SK-N-SH (cell line): ENCODE measurements around the gene RBM28. TPM values are rescaled to one million over a fixed set of nuclear protein-coding genes. Genes with fewer than 3 reads are reported as not detected.

ENCODE experiments used
- CTCF ChIA-PET: fragments of 300-600, 350-600 bp; formaldehyde crosslinking; extraction: SDS; loops from one replicate; lab custom pipeline; 2021; lab: Yijun Ruan, JAX
- POLR2A ChIA-PET: fragments of 350-600 bp; sonication (Branson Sonifier 250); formaldehyde crosslinking; extraction: SDS; loops from one replicate; lab custom pipeline; 2020; ENCODE audit warnings: antibody characterized with exemption, inconsistent platforms; lab: Yijun Ruan, JAX
- DNase-seq: peaks from one replicate; pipeline ENCODE4 v3.0.0; 2012
- H2AFZ ChIP-seq: fragments of 200-600 bp; sonication (generic); 2 replicates; pipeline ENCODE4 v1.8.1; 2016; ENCODE audit warnings: antibody characterized with exemption, mild to moderate bottlenecking, low read depth
- H3F3A ChIP-seq: fragments of 200-600 bp; sonication (generic); replicated peaks from 2 replicates; pipeline ENCODE3; 2016; ENCODE audit warnings: antibody characterized with exemption, mild to moderate bottlenecking; ENCODE audit not compliant: insufficient read depth
- H3K27ac ChIP-seq, 2 experiments: fragments of 200-500 bp in 1 of 2; fragments of 200-600 bp in 1 of 2; sonication (Bioruptor generic) in 1 of 2; sonication (generic), shearing (Covaris generic) in 1 of 2; 2 replicates each; pipeline versions ENCODE4 v1.5.1 to v1.6.1; 2014 to 2016; ENCODE audit warnings: low read depth in 2 of 2, inconsistent platforms in 1 of 2, low read length in 1 of 2, mild to moderate bottlenecking in 1 of 2, mixed read lengths in 1 of 2
- H3K27me3 ChIP-seq: fragments of 200-600 bp; sonication (generic), shearing (Covaris generic); 2 replicates; pipeline ENCODE4 v1.6.1; 2016; ENCODE audit warnings: mixed run types; ENCODE audit not compliant: insufficient read depth
- H3K36me3 ChIP-seq, 2 experiments: fragments of 200-500 bp in 1 of 2; fragments of 200-600 bp in 1 of 2; sonication (Bioruptor generic) in 1 of 2; sonication (generic) in 1 of 2; replicated peaks in 1 of 2; 2 replicates each; pipeline versions ENCODE3 to v1.5.1; 2014 to 2016; ENCODE audit warnings: low read length in 1 of 2, mild to moderate bottlenecking in 1 of 2; ENCODE audit not compliant: insufficient read depth in 2 of 2, control insufficient read depth in 1 of 2
- H3K4me1 ChIP-seq, 2 experiments: fragments of 200-500 bp in 1 of 2; fragments of 200-600 bp in 1 of 2; sonication (Bioruptor generic) in 1 of 2; sonication (generic), shearing (Covaris generic) in 1 of 2; 2 replicates each; pipeline versions ENCODE4 v1.5.1 to v1.6.1; 2014 to 2016; ENCODE audit warnings: low read depth in 1 of 2, low read length in 1 of 2, mixed run types in 1 of 2; ENCODE audit not compliant: insufficient read depth in 2 of 2, control insufficient read depth in 1 of 2
- H3K4me2 ChIP-seq: fragments of 200-600 bp; sonication (generic), shearing (Covaris generic); 2 replicates; pipeline ENCODE4 v1.6.1; 2017; ENCODE audit warnings: mixed run types
- H3K4me3 ChIP-seq, 2 experiments: fragments of 200-500 bp in 1 of 2; fragments of 200-600 bp in 1 of 2; sonication (Bioruptor generic) in 1 of 2; sonication (generic), shearing (Covaris generic) in 1 of 2; 2 replicates each; pipeline versions ENCODE4 v1.5.1 to v1.8.1; 2014 to 2016; ENCODE audit warnings: low read depth in 2 of 2, inconsistent platforms in 1 of 2, low read length in 1 of 2, mild to moderate bottlenecking in 1 of 2, mixed read lengths in 1 of 2, moderate library complexity in 1 of 2
- H3K79me2 ChIP-seq: fragments of 200-600 bp; sonication (generic); 2 replicates; pipeline ENCODE4 v1.8.1; 2017; ENCODE audit warnings: mild to moderate bottlenecking; ENCODE audit not compliant: insufficient read depth
- H3K9ac ChIP-seq: fragments of 200-600 bp; sonication (generic); 2 replicates; pipeline ENCODE4 v1.6.1; 2017; ENCODE audit warnings: mixed run types
- H3K9me2 ChIP-seq: fragments of 200-600 bp; sonication (generic); 2 replicates; pipeline ENCODE4 v1.6.1; 2017; ENCODE audit warnings: mixed run types
- H3K9me3 ChIP-seq: fragments of 200-600 bp; sonication (generic); 2 replicates; pipeline ENCODE4 v1.6.1; 2017; ENCODE audit warnings: mixed run types, mild to moderate bottlenecking, moderate library complexity
- H4K20me1 ChIP-seq: fragments of 200-600 bp; sonication (generic); 2 replicates; pipeline ENCODE4 v1.6.1; 2017; ENCODE audit warnings: mild to moderate bottlenecking, mixed run types; ENCODE audit not compliant: insufficient read depth
- CHD2 ChIP-seq: fragments of 150-350 bp; IDR thresholded peaks from 2 replicates; pipeline ENCODE4 v1.6.1; 2018; ENCODE audit warnings: low read length; ENCODE audit not compliant: partially characterized antibody
- EZH2phosphoT487 ChIP-seq: fragments of 200-600 bp; sonication (generic); IDR thresholded peaks from 2 replicates; pipeline ENCODE4 v1.6.1; 2017; ENCODE audit warnings: low read depth, mixed run types, mild to moderate bottlenecking, antibody characterized with exemption, moderate library complexity, borderline replicate concordance
- FOXJ3 ChIP-seq: sonication (generic); formaldehyde crosslinking; IDR thresholded peaks from 2 replicates; pipeline ENCODE4 v1.5.1; 2020; ENCODE audit warnings: mild to moderate bottlenecking, missing genetic modification reagents
- GABPA ChIP-seq: IDR thresholded peaks from 2 replicates; pipeline ENCODE4 v1.4.0; 2012; ENCODE audit warnings: low read depth, mild to moderate bottlenecking
- GATA2 ChIP-seq: sonication (generic); formaldehyde crosslinking; IDR thresholded peaks from 2 replicates; pipeline ENCODE4 v1.5.0; 2020; ENCODE audit warnings: mild to moderate bottlenecking, missing genetic modification reagents
- IRF3 ChIP-seq: fragments of 150-350 bp; IDR thresholded peaks from 2 replicates; pipeline ENCODE4 v1.6.1; 2016; ENCODE audit warnings: mild to moderate bottlenecking, low read depth, low read length
- JUND ChIP-seq: IDR thresholded peaks from 2 replicates; pipeline ENCODE4 v1.4.0; 2012
- MAX ChIP-seq: IDR thresholded peaks from 2 replicates; pipeline ENCODE4 v1.4.0; 2012; ENCODE audit warnings: low read depth
- MXI1 ChIP-seq: IDR thresholded peaks from 2 replicates; pipeline ENCODE4 v1.6.1; 2012; ENCODE audit warnings: mild to moderate bottlenecking, low read depth, low read length, improper control_type of control experiment
- NFIC ChIP-seq: IDR thresholded peaks from 2 replicates; pipeline ENCODE4 v1.4.0; 2012; ENCODE audit warnings: borderline replicate concordance
- NRF1 ChIP-seq: IDR thresholded peaks from 2 replicates; pipeline ENCODE4 v1.6.1; 2012; ENCODE audit warnings: low read depth, mild to moderate bottlenecking, low read length
- PBX3 ChIP-seq: IDR thresholded peaks from 2 replicates; pipeline ENCODE4; 2012
- POLR2AphosphoS5 ChIP-seq: IDR thresholded peaks from 2 replicates; pipeline ENCODE4 v1.6.1; 2012; ENCODE audit warnings: low read depth, low read length
- RAD21 ChIP-seq: IDR thresholded peaks from 2 replicates; pipeline ENCODE4 v1.6.1; 2012; ENCODE audit warnings: mild to moderate bottlenecking, low read length
- RCOR1 ChIP-seq: fragments of 150-350 bp; IDR thresholded peaks from 2 replicates; pipeline ENCODE4 v1.6.1; 2017; ENCODE audit warnings: antibody characterized with exemption, low read length
- RXRA ChIP-seq: IDR thresholded peaks from 2 replicates; pipeline ENCODE4 v1.4.0; 2012; ENCODE audit warnings: low read depth, mild to moderate bottlenecking, borderline replicate concordance
- SIN3A ChIP-seq: IDR thresholded peaks from 2 replicates; pipeline ENCODE4 v1.6.1; 2012; ENCODE audit warnings: low read depth, mild to moderate bottlenecking, low read length, moderate library complexity, borderline replicate concordance
- SMC3 ChIP-seq: IDR thresholded peaks from 2 replicates; pipeline ENCODE4 v1.6.1; 2012; ENCODE audit warnings: low read depth, low read length, improper control_type of control experiment
- TAF1 ChIP-seq: IDR thresholded peaks from 2 replicates; pipeline ENCODE4 v1.6.1; 2012; ENCODE audit warnings: low read depth, mild to moderate bottlenecking, low read length, moderate library complexity, borderline replicate concordance
- TEAD4 ChIP-seq: IDR thresholded peaks from 2 replicates; pipeline ENCODE4 v1.4.0; 2012; ENCODE audit warnings: mild to moderate bottlenecking, borderline replicate concordance; ENCODE audit not compliant: insufficient read depth
- USF1 ChIP-seq: IDR thresholded peaks from 2 replicates; pipeline ENCODE4 v1.4.0; 2012; ENCODE audit warnings: low read depth, borderline replicate concordance
- USF2 ChIP-seq: fragments of 150-350 bp; IDR thresholded peaks from 2 replicates; pipeline ENCODE4 v1.6.1; 2017; ENCODE audit warnings: antibody characterized with exemption, low read length, low read depth, borderline replicate concordance
- ZBTB33 ChIP-seq: IDR thresholded peaks from 2 replicates; pipeline ENCODE4 v1.4.0; 2012; ENCODE audit warnings: low read depth, borderline replicate concordance
- WGBS: methylation state at CpG from one replicate; pipeline ENCODE4 v1.1.6; 2017; ENCODE audit warnings: low lambda C conversion rate; 5-methylcytosine and 5-hydroxymethylcytosine counted together
- polyA plus RNA-seq, 3 experiments: library from polyadenylated mRNA; depleted of rRNA; stranded (reverse); fragments of >200 nt; gene quantifications; 2 replicates each; pipeline ENCODE4 v1.2.3, GENCODE V29; 2012

The RBM28 gene
- polyA plus RNA-seq, 1 of the 3 experiments (the other 2 are of a cell fraction): 29.1 TPM

GRCh38 chr7:128361411-128362379 lies 18.0 kb upstream of the RBM28 start, which contains the start of gene PRRT4:
Gene PRRT4 (minus strand): TSS chr7:128361690.
- Histone ChIP-seq H3K9me2 (no peaks in the 10 kb centered on the region), H3K9me3 (no peaks in the 10 kb centered on the region), H3K4me3 (peak within 1 kb of the TSS; percentile 54 to 63), H3K27me3 (peaks cover 46% of the 10 kb centered on the region), H3K4me2 (peak within 1 kb of the TSS; percentile 87), H3K36me3 (no peaks in the 10 kb centered on the region), H3K27ac (peak within 1 kb of the TSS in 1 of 2 experiments; percentile 100; a peak in 2 of 4 replicates), H3K9ac (no peak within 1 kb of the TSS), H3F3A (peaks cover 5% of the 10 kb centered on the region), H4K20me1 (no peaks in the 10 kb centered on the region), H3K4me1 (peaks cover 0 to 68% of the 10 kb centered on the region in 2 experiments; a peak in 2 of 4 replicates), H3K79me2 (no peaks in the 10 kb centered on the region), H2AFZ (peak within 1 kb of the TSS; percentile 67; the same call in 1 of the 2 replicates)
- peak; percentile 73 for DNase-seq
- 2% methylated on average over 64 of the region's 88 CpGs for WGBS
- CTCF ChIA-PET: interaction anchor here (0.9 to 20.2 kb wide), 7 partner anchors 9 to 65 kb away, joined by 4 to 493 read pairs (median 8); partner anchors contain the start of gene RBM28
- POLR2A ChIA-PET: interaction anchor here (1.1 to 3.9 kb wide), 6 partner anchors 12 to 95 kb away, joined by 3 to 32 read pairs (median 8); no protein-coding TSS in a partner anchor
- TF ChIP-seq IRF3 (no peak), FOXJ3 (CRISPR knock-in tag) (peak; percentile 68; the same call in 1 of the 2 replicates), MXI1 (peak; percentile 72), CHD2 (peak; percentile 43), TAF1 (no peak), USF2 (no peak), PBX3 (peak; percentile 84), NFIC (no peak), MAX (0 out of 2 replicates have a peak, but pooled peaks have one; percentile 15), TEAD4 (no peak), EZH2phosphoT487 (no peak), SIN3A (no peak), SMC3 (no peak; the same call in 1 of the 2 replicates), JUND (no peak), GABPA (no peak), ZBTB33 (no peak), RAD21 (peak; percentile 58), USF1 (no peak), POLR2AphosphoS5 (no peak), RCOR1 (0 out of 2 replicates have a peak, but pooled peaks have one; percentile 27), GATA2 (CRISPR knock-in tag) (no peak; the same call in 1 of the 2 replicates), NRF1 (no peak), RXRA (no peak)
